ENCODE data around the gene VGF. TPM values are rescaled to one million over a fixed set of nuclear protein-coding genes. Genes with fewer than 3 reads are reported as not detected.
A peak's percentile ranks its signal among the peaks of the same experiment; 100 is the strongest.

The VGF gene
- total and polyA plus RNA-seq, 2 donors (not counting 3 experiments of a cell fraction or from before 2014, with no cell fraction given), result 0.03 TPM; not detected in 1

GRCh38 chr7:101126651-101127459 lies 38.5 kb downstream of the VGF start, which contains the start of gene SERPINE1:
Gene SERPINE1 (plus strand): TSS chr7:101127104. CDS start chr7:101128394, 1,290 bp downstream.
- Histone ChIP-seq H4K20me1 (replicated peaks; ENCODE audit: control insufficient read depth, extremely low read depth, insufficient read depth, low read length) (no peaks in the 10 kb centered on the region), H3K4me2 (ENCODE audit: insufficient read depth, low read length) (peak within 1 kb of the TSS; percentile 84), H3K9ac (replicated peaks; ENCODE audit: extremely low read depth, insufficient read depth, low read length) (peak within 1 kb of the TSS; percentile 100), H2AFZ (ENCODE audit: low read depth, low read length) (no peak within 1 kb of the TSS), H3K27me3 (ENCODE audit: control insufficient read depth in 2 of 2, insufficient read depth in 2 of 2, low read length in 2 of 2) (no peaks in the 10 kb centered on the region), H3K9me1 (replicated peaks; ENCODE audit: control insufficient read depth, extremely low read depth, insufficient read depth, low read length) (no peaks in the 10 kb centered on the region), H3K4me3 (replicated peaks in 1 of 3; ENCODE audit: insufficient read depth in 1 of 3, low read depth in 1 of 3, low read length in 3 of 3) (peak within 1 kb of the TSS; percentile 87 to 98 (median 88)), H3K27ac (ENCODE audit: insufficient read depth, low read depth, low read length) (peak within 1 kb of the TSS; percentile 83), H3K36me3 (ENCODE audit: control insufficient read depth in 2 of 2, extremely low read depth in 1 of 2, insufficient read depth in 2 of 2, low read length in 2 of 2) (peaks cover 21 to 24% of the 10 kb centered on the region in 2 experiments), H3K4me1 (ENCODE audit: control insufficient read depth, extremely low read depth, insufficient read depth, low read length) (peaks cover 58% of the 10 kb centered on the region), H3K79me2 (ENCODE audit: control insufficient read depth, insufficient read depth, low read length) (peaks cover 53% of the 10 kb centered on the region), H3K9me3 (replicated peaks; ENCODE audit: control insufficient read depth, insufficient read depth, low read length) (no peaks in the 10 kb centered on the region)
- TF ChIP-seq EZH2 (IDR thresholded peaks at IDR 0.05; ENCODE audit: borderline replicate concordance, low read depth, low read length, severe bottlenecking) (no peak), MYC (IDR thresholded peaks at IDR 0.05; ENCODE audit: low read depth, low read length) (peak; percentile 35), POLR2AphosphoS5 (IDR thresholded peaks at IDR 0.05; ENCODE audit: insufficient read depth, low read depth, low read length) (peak; percentile 100), CTCF (IDR thresholded peaks at IDR 0.05; ENCODE audit: extremely low read depth in 1 of 2, insufficient read depth in 1 of 2, low read depth in 1 of 2, low read length in 2 of 2) (peak; percentile 24 to 26), JUN (IDR thresholded peaks at IDR 0.05; ENCODE audit: borderline replicate concordance, insufficient read depth, insufficient read length, low read depth) (peak; percentile 67), POLR2A (IDR thresholded peaks at IDR 0.05; ENCODE audit: low read depth, low read length) (peak; percentile 100), GATA2 (IDR thresholded peaks at IDR 0.05; ENCODE audit: insufficient read depth, insufficient read length, low read depth, low read length) (peak; percentile 75), FOS (IDR thresholded peaks at IDR 0.05; ENCODE audit: borderline replicate concordance, insufficient read depth, low read length) (peak; percentile 74), MAX (IDR thresholded peaks at IDR 0.05; ENCODE audit: insufficient read depth, insufficient read length) (peak; percentile 4)
- intact Hi-C loops (cut with micrococcal nuclease), result loop anchor here (1.0 to 10.0 kb wide), 6 partner anchors 10 to 1022 kb away; partner anchors contain the start of genes AP4M1 and MCM7
- dilution Hi-C loops (cut with MboI; ENCODE audit: extremely low pct_ligation_motif_present, low sequenced_read_pairs), result no loop called here
- no peak for FAIRE-seq
- no TSS peak for BruUV-seq (replicated peaks)
- ChIA-PET POLR2A (interaction anchor here (0.7 to 6.3 kb wide), 12 partner anchors 8 to 237 kb away, joined by 3 to 132 read pairs (median 22); partner anchors contain the start of genes TRIM56 and UFSP1), CTCF (interaction anchor here (1.4 to 3.9 kb wide), 10 partner anchors 9 to 50 kb away, joined by 5 to 41 read pairs (median 12); no protein-coding TSS in a partner anchor)
- peak; percentile 98 for DNase-seq (ENCODE audit: low read depth, low spot score)

Data from endothelial cell of umbilical vein (primary cell).